ENCODE results near the gene ADCY4. TPM values are rescaled to one million over a fixed set of nuclear protein-coding genes. Genes with fewer than 3 reads are reported as not detected.
A peak's percentile ranks its signal among the peaks of the same experiment; 100 is the strongest.

ADCY4 gene
- total and polyA plus RNA-seq, 2 of the 13 experiments (the other 11 are each of a cell fraction or from before 2014, with no cell fraction given) = 0.03 TPM; not detected in 1

GRCh38 chr14:24270537-24271133 lies 64.2 kb downstream of the ADCY4 start (continued):
- TF ChIP-seq NFATC3 (CRISPR knock-in tag; IDR thresholded peaks at IDR 0.05) = peak; percentile 92; the same call in 1 of the 2 replicates
- TF ChIP-seq TOPORS (CRISPR knock-in tag; IDR thresholded peaks at IDR 0.05) = no peak
- no peak for TF ChIP-seq HMGXB4 (CRISPR knock-in tag; IDR thresholded peaks at IDR 0.05; ENCODE audit: borderline replicate concordance in 1 of 2, low read depth in 1 of 2)
- no peak for TF ChIP-seq RFXAP (CRISPR knock-in tag; IDR thresholded peaks at IDR 0.05; ENCODE audit: borderline replicate concordance)
- TF ChIP-seq NFIC (IDR thresholded peaks at IDR 0.05; ENCODE audit: low read length) = no peak
- no peak for TF ChIP-seq DNMT1 (CRISPR knock-in tag; IDR thresholded peaks at IDR 0.05)
- no peak for TF ChIP-seq HNRNPLL (IDR thresholded peaks at IDR 0.05; ENCODE audit: low read depth, low read length, poor library complexity, severe bottlenecking)
- 0 out of 2 replicates have a peak, but pooled peaks have one; percentile 72 for TF ChIP-seq ZKSCAN5 (CRISPR knock-in tag; IDR thresholded peaks at IDR 0.05)
- TF ChIP-seq AHR (CRISPR knock-in tag; IDR thresholded peaks at IDR 0.05) = no peak
- peak; percentile 57; the same call in 1 of the 2 replicates for TF ChIP-seq EED (CRISPR knock-in tag; IDR thresholded peaks at IDR 0.05)
- no peak for TF ChIP-seq ZBTB40 (IDR thresholded peaks at IDR 0.05)
- peak; percentile 3; the same call in 1 of the 2 replicates for TF ChIP-seq ZBTB40 (CRISPR knock-in tag; IDR thresholded peaks at IDR 0.05)
- no peak for TF ChIP-seq ZBTB2 (CRISPR knock-in tag; IDR thresholded peaks at IDR 0.05; ENCODE audit: low read depth)
- TF ChIP-seq CREBL2 (CRISPR knock-in tag; IDR thresholded peaks at IDR 0.05; ENCODE audit: borderline replicate concordance) = 0 out of 2 replicates have a peak, but pooled peaks have one; percentile 78

Data from HepG2 (cell line).